Left lung (tissue), 10 donors: ENCODE data around the gene ATP2C1. TPM values are rescaled to one million over a fixed set of nuclear protein-coding genes. Genes with fewer than 3 reads are reported as not detected.
"Not testable (repeated sequence)": the region's sequence is repeated elsewhere in the genome, so short reads cannot be mapped to it uniquely, and the experiment has no call there.

ENCODE experiments used
- ATAC-seq: fragments of 200-7000 bp; cut with Tn5 transposase; one replicate; pipeline ENCODE4 v1.9.1; 2020; ENCODE audit warnings: moderate library complexity
- DNase-seq, 4 donors: peaks; one replicate each; pipeline ENCODE4 v3.0.0-alpha.2; 2013 to 2020
- H3K27ac ChIP-seq, 2 donors: fragments of 200-600 bp; sonication (generic) in 1 of 2; one replicate each; pipeline versions ENCODE4 v1.5.0 to v1.8.0; 2020 to 2021
- H3K27me3 ChIP-seq, 2 donors: fragments of 200-600 bp; sonication (generic) in 1 of 2; one replicate each; pipeline versions ENCODE4 v1.5.0 to v1.8.0; 2020 to 2021
- H3K36me3 ChIP-seq, 2 donors: fragments of 200-600 bp; sonication (generic) in 1 of 2; one replicate each; pipeline versions ENCODE4 v1.5.0 to v1.8.0; 2020 to 2021
- H3K4me1 ChIP-seq, 2 donors: fragments of 200-600 bp; one replicate each; pipeline ENCODE4 v1.8.0; 2021
- H3K4me3 ChIP-seq, 2 donors: fragments of 200-600 bp; sonication (generic) in 1 of 2; one replicate each; pipeline versions ENCODE4 v1.5.0 to v1.8.0; 2020 to 2021; ENCODE audit warnings: mild to moderate bottlenecking in 1 of 2
- H3K9me3 ChIP-seq, 2 donors: fragments of 200-600 bp; sonication (generic) in 1 of 2; one replicate each; pipeline versions ENCODE4 v1.5.0 to v1.8.0; 2020 to 2021
- CTCF ChIP-seq, 2 donors: fragments of 200-600 bp; sonication (generic) in 1 of 2; IDR thresholded peaks; one replicate each; pipeline versions ENCODE4 v1.5.0 to v1.8.0; 2021; ENCODE audit warnings: antibody characterized with exemption in 2 of 2
- intact Hi-C, 2 donors: fragments of 100-400 bp; cut with DNase I; formaldehyde crosslinking; loops; one replicate each; pipeline versions ENCODE4 v1.11.2 to v1.14.2; 2022
- polyA plus RNA-seq, 6 donors: library from polyadenylated mRNA; unstranded; fragments of 120-200 nt; gene quantifications; one replicate each; pipeline ENCODE4 v1.2.1, GENCODE V29; 2013; ENCODE audit not compliant: insufficient read length in 6 of 6
- total RNA-seq, 2 donors: library from RNA; stranded (reverse); fragmentation: NEBNext Ultra II Directional; extraction: Animal tissue kit (Norgen Biotek cat#: 25700); gene quantifications; one replicate each; pipeline ENCODE4 v1.2.1, GENCODE V29; 2021
- donor health status: DM: no; HTN: yes; CAD: no.
- donor health status: DM: no; HTN: no; CAD: no.

Gene ATP2C1
- total and polyA plus RNA-seq, 8 donors = 113 to 161 (median 130) TPM

GRCh38 chr3:131038326-131038725 lies 144.4 kb downstream of the ATP2C1 start:
- H3K27me3 ChIP-seq = no peaks in the 10 kb centered on the region
- no peak for ATAC-seq
- no peak overlapping the region for H3K27ac ChIP-seq
- H3K36me3 ChIP-seq = no peaks in the 10 kb centered on the region
- H3K9me3 ChIP-seq = no peaks in the 10 kb centered on the region
- H3K4me1 ChIP-seq = no peaks in the 10 kb centered on the region
- no peak for DNase-seq
- H3K4me3 ChIP-seq = no peak overlapping the region
- no peak for TF ChIP-seq CTCF (IDR thresholded peaks at IDR 0.05)
- intact Hi-C loops = no loop called here

- ATAC-seq, intact Hi-C loops, DNase-seq, H3K4me3 ChIP-seq, H3K27ac ChIP-seq, H3K4me1 ChIP-seq, H3K27me3 ChIP-seq, H3K36me3 ChIP-seq, H3K9me3 ChIP-seq: not testable (repeated sequence)
Observed at GRCh38 chr3:131042271-131042985, 148.5 kb downstream of the ATP2C1 start.

GRCh38 chr3:131047582-131047981 lies 153.7 kb downstream of the ATP2C1 start:
- Histone ChIP-seq H3K27ac (no peak overlapping the region), H3K4me1 (no peaks in the 10 kb centered on the region), H3K9me3 (no peaks in the 10 kb centered on the region), H3K27me3 (no peaks in the 10 kb centered on the region), H3K4me3 (no peak overlapping the region), H3K36me3 (no peaks in the 10 kb centered on the region)
- no peak for TF ChIP-seq CTCF (IDR thresholded peaks at IDR 0.05)
- intact Hi-C loops = no loop called here
- ATAC-seq (no peak), DNase-seq (no peak)

- intact Hi-C loops = no loop called here
- Histone ChIP-seq H3K36me3 (no peaks in the 10 kb centered on the region), H3K4me1 (no peaks in the 10 kb centered on the region), H3K27me3 (no peaks in the 10 kb centered on the region), H3K9me3 (no peaks in the 10 kb centered on the region), H3K27ac (no peak overlapping the region), H3K4me3 (no peak overlapping the region)
- TF ChIP-seq CTCF (IDR thresholded peaks at IDR 0.05) = no peak
- no peak for ATAC-seq
- no peak for DNase-seq
Observed at GRCh38 chr3:131048030-131048429, 154.1 kb downstream of the ATP2C1 start.

- H3K36me3 ChIP-seq = no peaks in the 10 kb centered on the region
- H3K4me1 ChIP-seq = no peaks in the 10 kb centered on the region
- no peak for TF ChIP-seq CTCF (IDR thresholded peaks at IDR 0.05)
- ATAC-seq (no peak), DNase-seq (no peak)
- no peak overlapping the region for H3K4me3 ChIP-seq
- no peaks in the 10 kb centered on the region for H3K27me3 ChIP-seq
- no peaks in the 10 kb centered on the region for H3K9me3 ChIP-seq
- no peak overlapping the region for H3K27ac ChIP-seq
- intact Hi-C loops = no loop called here
Observed at GRCh38 chr3:131050001-131050400, 156.1 kb downstream of the ATP2C1 start.
